SJCRH30 (cell line): Measurements from ENCODE around the gene NCAPG2. TPM values are rescaled to one million over a fixed set of nuclear protein-coding genes. Genes with fewer than 3 reads are reported as not detected.

Experiments used
- DNase-seq, 2 experiments: peaks; one replicate each; pipeline ENCODE4 v3.0.0-alpha.2; 2015 to 2020
- H3K27ac ChIP-seq: fragments of 250-450 bp; sonication (Bioruptor Pico); 2 replicates; pipeline ENCODE4 v1.5.1; 2020; ENCODE audit warnings: mild to moderate bottlenecking, moderate library complexity
- H3K27me3 ChIP-seq: fragments of 250-450 bp; sonication (Bioruptor Pico); 2 replicates; pipeline ENCODE4 v1.5.1; 2020; ENCODE audit warnings: mild to moderate bottlenecking, moderate library complexity
- H3K36me3 ChIP-seq: fragments of 250-450 bp; sonication (Bioruptor Pico); 2 replicates; pipeline ENCODE4 v1.5.1; 2020; ENCODE audit warnings: mild to moderate bottlenecking, moderate library complexity
- H3K4me1 ChIP-seq: fragments of 250-450 bp; sonication (Bioruptor Pico); 2 replicates; pipeline ENCODE4 v1.5.1; 2020; ENCODE audit warnings: mild to moderate bottlenecking, moderate library complexity
- H3K4me3 ChIP-seq: fragments of 250-450 bp; sonication (Bioruptor Pico); 2 replicates; pipeline ENCODE4 v1.5.1; 2020; ENCODE audit warnings: mild to moderate bottlenecking, moderate library complexity
- H3K9me3 ChIP-seq: fragments of 250-450 bp; sonication (Bioruptor Pico); replicated peaks from 2 replicates; pipeline ENCODE4 v1.5.1; 2020; ENCODE audit warnings: mild to moderate bottlenecking, moderate library complexity
- total RNA-seq: library from RNA; depleted of rRNA; stranded (reverse); fragments of >200 nt; shearing (Covaris generic); gene quantifications from 2 replicates; pipeline ENCODE4 v1.2.3, GENCODE V29; 2014

Gene NCAPG2
- total RNA-seq, 1 experiment from 2014 or later = 91.9 TPM

GRCh38 chr7:158728911-158729645 is 24.5 kb upstream of the NCAPG2 start:
- no peaks in the 10 kb centered on the region for H3K36me3 ChIP-seq
- H3K9me3 ChIP-seq = no peaks in the 10 kb centered on the region
- H3K27ac ChIP-seq = no peak overlapping the region
- no peaks in the 10 kb centered on the region for H3K4me1 ChIP-seq
- H3K4me3 ChIP-seq = no peak overlapping the region
- DNase-seq = no peak
- H3K27me3 ChIP-seq = no peaks in the 10 kb centered on the region

- H3K4me3 ChIP-seq = no peak overlapping the region
- no peaks in the 10 kb centered on the region for H3K4me1 ChIP-seq
- H3K27ac ChIP-seq = no peak overlapping the region
- no peak for DNase-seq
- no peaks in the 10 kb centered on the region for H3K36me3 ChIP-seq
- H3K9me3 ChIP-seq = no peaks in the 10 kb centered on the region
- H3K27me3 ChIP-seq = no peaks in the 10 kb centered on the region
Observed at GRCh38 chr7:158727690-158728089, 23.1 kb upstream of the NCAPG2 start.

- no peak overlapping the region for H3K27ac ChIP-seq
- no peaks in the 10 kb centered on the region for H3K27me3 ChIP-seq
- H3K4me1 ChIP-seq = no peaks in the 10 kb centered on the region
- H3K9me3 ChIP-seq = no peaks in the 10 kb centered on the region
- no peaks in the 10 kb centered on the region for H3K36me3 ChIP-seq
- no peak for DNase-seq
- H3K4me3 ChIP-seq = no peak overlapping the region
Observed at GRCh38 chr7:158726277-158726807, 21.7 kb upstream of the NCAPG2 start.

GRCh38 chr7:158725506-158725800 is 20.8 kb upstream of the NCAPG2 start:
- H3K27ac ChIP-seq = no peak overlapping the region
- H3K4me1 ChIP-seq = no peaks in the 10 kb centered on the region
- H3K36me3 ChIP-seq = no peaks in the 10 kb centered on the region
- H3K27me3 ChIP-seq = no peaks in the 10 kb centered on the region
- H3K9me3 ChIP-seq = no peaks in the 10 kb centered on the region
- DNase-seq = no peak
- H3K4me3 ChIP-seq = no peak overlapping the region

- no peaks in the 10 kb centered on the region for H3K4me1 ChIP-seq
- H3K27me3 ChIP-seq = no peaks in the 10 kb centered on the region
- no peaks in the 10 kb centered on the region for H3K9me3 ChIP-seq
- no peak overlapping the region for H3K4me3 ChIP-seq
- DNase-seq = no peak
- H3K27ac ChIP-seq = no peak overlapping the region
- no peaks in the 10 kb centered on the region for H3K36me3 ChIP-seq
Observed at GRCh38 chr7:158724658-158725505, 20.3 kb upstream of the NCAPG2 start.

GRCh38 chr7:158723714-158724385 is 19.2 kb upstream of the NCAPG2 start:
- Histone ChIP-seq H3K4me1 (no peaks in the 10 kb centered on the region), H3K27ac (no peak overlapping the region), H3K4me3 (no peak overlapping the region), H3K36me3 (no peaks in the 10 kb centered on the region), H3K27me3 (no peaks in the 10 kb centered on the region), H3K9me3 (no peaks in the 10 kb centered on the region)
- DNase-seq = no peak

GRCh38 chr7:158723266-158723665 is 18.7 kb upstream of the NCAPG2 start:
- H3K27ac ChIP-seq = no peak overlapping the region
- no peak overlapping the region for H3K4me3 ChIP-seq
- H3K9me3 ChIP-seq = no peaks in the 10 kb centered on the region
- DNase-seq = no peak
- no peaks in the 10 kb centered on the region for H3K27me3 ChIP-seq
- no peaks in the 10 kb centered on the region for H3K4me1 ChIP-seq
- no peaks in the 10 kb centered on the region for H3K36me3 ChIP-seq

DNA sequence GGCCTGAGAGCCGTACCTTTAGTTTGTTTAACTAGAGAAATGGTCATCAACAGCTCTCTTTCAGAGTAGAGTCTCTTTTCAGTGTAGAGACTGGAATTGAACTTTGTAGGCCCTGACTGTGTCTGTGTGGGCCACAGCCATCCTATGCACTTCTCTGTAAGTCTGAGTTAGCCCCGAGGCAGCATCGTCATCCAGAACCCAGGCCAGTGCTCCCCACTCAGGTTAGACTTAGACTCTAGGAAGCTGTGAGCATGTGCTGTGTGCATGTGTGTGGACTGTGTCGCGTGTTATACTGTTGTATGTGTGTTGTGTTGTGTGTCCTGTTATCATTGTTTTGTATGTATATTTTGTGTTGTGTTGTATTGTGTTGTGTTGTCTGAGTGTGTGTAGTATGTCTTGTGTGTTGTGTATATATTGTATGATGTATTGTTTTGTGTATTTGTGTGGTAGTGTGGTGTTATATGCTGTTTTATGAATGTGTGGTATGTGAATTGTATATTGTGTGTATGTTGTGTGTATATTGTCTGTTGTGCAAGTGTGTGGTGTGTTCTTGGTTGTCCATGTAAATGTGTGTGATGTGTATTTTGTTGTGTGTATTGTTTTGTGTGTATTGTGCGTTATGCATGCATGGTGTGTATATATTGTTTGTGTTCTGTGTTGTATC is 18.1 kb upstream of the NCAPG2 start:
- no peak for DNase-seq
- no peaks in the 10 kb centered on the region for H3K4me1 ChIP-seq
- H3K27ac ChIP-seq = no peak overlapping the region
- H3K9me3 ChIP-seq = no peaks in the 10 kb centered on the region
- no peaks in the 10 kb centered on the region for H3K36me3 ChIP-seq
- no peaks in the 10 kb centered on the region for H3K27me3 ChIP-seq
- no peak overlapping the region for H3K4me3 ChIP-seq

DNA sequence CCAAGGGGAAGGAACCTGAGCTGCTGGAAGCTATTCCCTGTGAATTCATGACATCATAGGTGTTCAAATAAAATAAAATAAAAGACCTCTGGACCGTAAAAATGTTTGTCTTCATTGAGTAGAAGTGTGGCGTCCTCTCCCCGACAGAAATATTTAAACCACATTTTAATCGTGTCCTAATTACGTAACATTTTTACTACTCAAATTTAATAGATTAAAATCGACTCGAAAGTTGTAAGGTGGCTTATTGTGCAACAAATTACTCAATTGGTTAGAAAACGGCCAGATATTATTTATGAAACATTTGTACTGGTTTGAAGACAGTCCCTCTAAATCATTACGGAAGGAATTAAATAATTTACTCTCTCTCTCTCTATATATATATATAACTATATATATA is 15.5 kb upstream of the NCAPG2 start:
- no peaks in the 10 kb centered on the region for H3K4me1 ChIP-seq

GRCh38 chr7:158716802-158717201 is 12.2 kb upstream of the NCAPG2 start:
- Histone ChIP-seq H3K4me1 (no peaks in the 10 kb centered on the region), H3K4me3 (no peak overlapping the region), H3K27me3 (no peaks in the 10 kb centered on the region), H3K36me3 (no peaks in the 10 kb centered on the region), H3K9me3 (no peaks in the 10 kb centered on the region), H3K27ac (no peak overlapping the region)
- DNase-seq = no peak

More for the DNA sequence above, 15.5 kb upstream of the NCAPG2 start:
- no peaks in the 10 kb centered on the region for H3K27me3 ChIP-seq
- H3K36me3 ChIP-seq = no peaks in the 10 kb centered on the region
- H3K27ac ChIP-seq = no peak overlapping the region
- H3K4me3 ChIP-seq = no peak overlapping the region
- no peaks in the 10 kb centered on the region for H3K9me3 ChIP-seq
- no peak for DNase-seq

DNA sequence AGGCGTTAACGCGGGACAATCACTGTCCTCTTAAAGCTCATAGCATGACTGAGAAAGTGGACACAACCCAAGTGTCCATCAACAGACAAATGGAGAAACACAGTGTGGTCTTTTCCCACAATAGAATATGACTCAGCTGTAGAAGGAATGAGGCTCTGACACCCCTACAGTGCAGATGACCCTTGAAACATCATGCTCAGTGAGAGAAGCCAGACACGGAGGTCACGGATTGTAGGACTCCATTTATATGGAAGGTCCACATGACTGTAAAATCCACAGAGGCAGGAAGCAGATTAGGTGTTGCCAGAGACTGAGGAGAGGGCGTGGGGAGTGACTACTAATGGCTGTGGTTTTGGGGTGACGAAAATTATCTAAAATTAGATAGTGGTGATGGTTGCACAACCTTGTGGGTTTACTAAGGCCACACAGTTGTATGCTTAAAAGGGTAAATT is 6.1 kb upstream of the NCAPG2 start:
- Histone ChIP-seq H3K4me1 (no peaks in the 10 kb centered on the region), H3K9me3 (no peaks in the 10 kb centered on the region), H3K27ac (no peak overlapping the region), H3K36me3 (no peaks in the 10 kb centered on the region), H3K4me3 (no peak overlapping the region), H3K27me3 (no peaks in the 10 kb centered on the region)
- no peak for DNase-seq

GRCh38 chr7:158707610-158708009 is 3.0 kb upstream of the NCAPG2 start:
- H3K9me3 ChIP-seq = no peaks in the 10 kb centered on the region
- no peaks in the 10 kb centered on the region for H3K27me3 ChIP-seq
- DNase-seq = peak; percentile 22 to 34
- H3K36me3 ChIP-seq = no peaks in the 10 kb centered on the region; the same call in 1 of the 2 replicates
- peaks cover 5% of the 10 kb centered on the region for H3K4me1 ChIP-seq
- no peak overlapping the region for H3K27ac ChIP-seq
- H3K4me3 ChIP-seq = no peak overlapping the region

DNA sequence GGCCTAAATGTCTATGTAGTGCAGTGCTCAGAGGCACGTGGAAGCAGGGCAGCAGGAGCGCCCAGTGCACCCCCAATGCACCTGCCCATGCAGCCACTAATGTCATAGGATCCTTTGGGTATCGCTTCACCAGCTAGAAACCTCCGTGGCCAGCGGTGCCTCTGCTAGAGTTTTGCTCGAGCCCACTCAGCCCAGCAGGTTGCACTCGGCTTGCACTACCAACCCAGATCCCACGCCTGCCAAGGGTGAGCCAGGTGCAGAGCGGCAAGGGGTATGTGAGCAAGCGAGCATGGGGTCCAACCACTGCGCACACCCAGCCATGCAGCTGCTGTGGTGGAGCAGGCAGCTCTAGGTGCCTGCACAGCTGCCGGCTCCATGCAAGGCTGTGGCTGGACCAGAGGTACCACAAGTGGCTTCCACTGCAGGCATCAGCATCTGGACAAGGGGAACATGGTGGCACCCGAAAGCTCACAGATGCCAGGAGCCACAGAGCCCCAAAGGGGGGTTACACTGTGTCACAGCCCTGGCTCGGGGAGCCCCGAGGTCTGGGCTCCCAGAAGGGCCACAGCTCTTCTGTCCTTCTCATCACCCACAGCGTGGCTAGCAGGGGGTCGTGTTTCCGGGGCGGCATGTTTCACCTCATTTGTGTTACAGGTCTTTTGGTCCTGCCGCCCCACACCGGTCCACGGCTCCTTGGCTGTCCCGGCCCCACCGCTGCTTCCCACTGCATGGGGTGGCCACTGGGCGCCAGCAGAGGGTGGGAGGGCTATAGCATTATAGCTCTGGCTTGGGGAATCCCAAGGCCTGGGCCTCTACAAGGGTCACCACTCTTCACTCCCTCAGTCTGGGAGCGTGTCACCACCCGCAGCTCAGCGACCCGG is 2.3 kb upstream of the NCAPG2 start:
- no peaks in the 10 kb centered on the region for H3K9me3 ChIP-seq
- no peak for DNase-seq
- no peak overlapping the region for H3K4me3 ChIP-seq
- H3K27ac ChIP-seq = no peak overlapping the region
- peaks cover 5% of the 10 kb centered on the region for H3K36me3 ChIP-seq
- peaks cover 5% of the 10 kb centered on the region for H3K4me1 ChIP-seq
- no peaks in the 10 kb centered on the region for H3K27me3 ChIP-seq

GRCh38 chr7:158706273-158706704 is 1.7 kb upstream of the NCAPG2 start:
- DNase-seq = no peak
- H3K9me3 ChIP-seq = no peaks in the 10 kb centered on the region

More at GRCh38 chr7:158706273-158706704, 1.7 kb upstream of the NCAPG2 start:
- Histone ChIP-seq H3K27ac (no peak overlapping the region), H3K27me3 (no peaks in the 10 kb centered on the region), H3K4me1 (peaks cover 5% of the 10 kb centered on the region), H3K4me3 (no peak overlapping the region), H3K36me3 (peaks cover 11% of the 10 kb centered on the region)
